Body of pancreas (tissue), 4 donors: ENCODE data around the gene GRIK2. TPM values are rescaled to one million over a fixed set of nuclear protein-coding genes. Genes with fewer than 3 reads are reported as not detected.

Experiments used
- ATAC-seq: fragments of 150-250 bp; one replicate; pipeline ENCODE4 v1.9.1; 2016
- DNase-seq, 4 donors: peaks; one replicate each; pipeline ENCODE4 v3.0.0-alpha.2; 2019
- H3K27ac ChIP-seq, 4 donors: fragments of 200-600 bp; sonication (generic); 1 replicate in 3 of 4; 2 replicates in 1 of 4; pipeline versions ENCODE4 v1.5.1 to v1.6.1; 2016 to 2019; ENCODE audit warnings: mild to moderate bottlenecking in 1 of 4, mixed read lengths in 1 of 4, moderate library complexity in 1 of 4
- H3K27me3 ChIP-seq, 2 donors: fragments of 200-600 bp; sonication (generic); one replicate each; pipeline ENCODE4 v1.6.0; 2016; ENCODE audit warnings: mild to moderate bottlenecking in 1 of 2
- H3K36me3 ChIP-seq, 2 donors: fragments of 200-600 bp; sonication (generic); replicated peaks in 1 of 2; 2 replicates each; pipeline ENCODE4 v1.5.1; 2016; ENCODE audit warnings: low read depth in 2 of 2; ENCODE audit not compliant: insufficient read depth in 1 of 2
- H3K4me1 ChIP-seq: fragments of 200-600 bp; sonication (generic); one replicate; pipeline ENCODE4 v1.6.0; 2016
- H3K4me3 ChIP-seq, 2 donors: fragments of 200-600 bp; sonication (generic); 1 replicate in 1 of 2; 2 replicates in 1 of 2; pipeline ENCODE4 v1.5.1; 2016 to 2019
- H3K9me3 ChIP-seq, 3 donors: fragments of 200-600 bp; sonication (generic); 1 replicate in 2 of 3; 2 replicates in 1 of 3; pipeline ENCODE4 v1.5.1; 2016
- CTCF ChIP-seq, 7 experiments: fragments of 450-650 bp in 4 of 7; fragments of 200-600 bp in 3 of 7; sonication (generic) in 3 of 7; IDR thresholded peaks; one replicate each; pipeline ENCODE4 v1.5.1; 2016 to 2019; ENCODE audit warnings: antibody characterized with exemption in 7 of 7
- POLR2A ChIP-seq, 3 donors: fragments of 450-650 bp; IDR thresholded peaks; one replicate each; pipeline ENCODE4 v1.6.1; 2016; ENCODE audit warnings: antibody characterized with exemption in 3 of 3, mild to moderate bottlenecking in 2 of 3
- WGBS, 2 donors: methylation state at CpG; one replicate each; pipeline ENCODE4 v1.1.5; 2017; 5-methylcytosine and 5-hydroxymethylcytosine counted together
- intact Hi-C: fragments of 100-400 bp; cut with DNase I; formaldehyde crosslinking; loops from one replicate; pipeline ENCODE4 v1.15.1; 2023
- total RNA-seq, 2 donors: library from RNA; depleted of rRNA; stranded (reverse); fragments of >200 nt; gene quantifications; one replicate each; pipeline ENCODE4 v1.1.0, GENCODE V29; 2016

GRIK2 gene
- total RNA-seq, 2 donors from 2014 or later: 0.52 to 7.9 TPM

- 23% methylated on average over 3 of the region's 3 CpGs for WGBS, 2 donors
- TF ChIP-seq CTCF (IDR thresholded peaks at IDR 0.05) (no peak), POLR2A (IDR thresholded peaks at IDR 0.05) (no peak)
- no peaks in the 10 kb centered on the region for H3K27me3 ChIP-seq
- no peak overlapping the region for H3K27ac ChIP-seq
- no peaks in the 10 kb centered on the region for H3K36me3 ChIP-seq
- H3K4me1 ChIP-seq: no peaks in the 10 kb centered on the region
- ATAC-seq (no peak), DNase-seq (no peak)
- intact Hi-C loops: no loop called here
- no peak overlapping the region for H3K4me3 ChIP-seq
- no peaks in the 10 kb centered on the region for H3K9me3 ChIP-seq
These were observed 645.5 kb downstream of the GRIK2 start for GRCh38 chr6:102038964-102039363.

- intact Hi-C loops: no loop called here
- Histone ChIP-seq H3K4me1 (no peaks in the 10 kb centered on the region), H3K27ac (no peak overlapping the region), H3K9me3 (no peaks in the 10 kb centered on the region), H3K27me3 (no peaks in the 10 kb centered on the region), H3K36me3 (no peaks in the 10 kb centered on the region), H3K4me3 (no peak overlapping the region)
- DNase-seq (no peak), ATAC-seq (no peak)
- TF ChIP-seq CTCF (IDR thresholded peaks at IDR 0.05) (no peak), POLR2A (IDR thresholded peaks at IDR 0.05) (no peak)
- WGBS, 2 donors: 49 to 55% methylated on average over 3 of the region's 3 CpGs
These were observed 645.9 kb downstream of the GRIK2 start for GRCh38 chr6:102039441-102039840.

- 77 to 78% methylated on average over 1 of the region's 1 CpG for WGBS, 2 donors
- no peaks in the 10 kb centered on the region for H3K27me3 ChIP-seq
- H3K27ac ChIP-seq: no peak overlapping the region
- DNase-seq (no peak), ATAC-seq (no peak)
- H3K9me3 ChIP-seq: no peaks in the 10 kb centered on the region
- intact Hi-C loops: no loop called here
- TF ChIP-seq POLR2A (IDR thresholded peaks at IDR 0.05) (no peak), CTCF (IDR thresholded peaks at IDR 0.05) (no peak)
- no peaks in the 10 kb centered on the region for H3K36me3 ChIP-seq
- no peaks in the 10 kb centered on the region for H3K4me1 ChIP-seq
- no peak overlapping the region for H3K4me3 ChIP-seq
These were observed 657.5 kb downstream of the GRIK2 start for GRCh38 chr6:102051001-102051400.

- no peaks in the 10 kb centered on the region for H3K36me3 ChIP-seq
- 42 to 57% methylated on average over 1 of the region's 1 CpG for WGBS, 2 donors
- H3K27ac ChIP-seq: no peak overlapping the region
- ATAC-seq: no peak
- TF ChIP-seq POLR2A (IDR thresholded peaks at IDR 0.05): no peak
- TF ChIP-seq CTCF (IDR thresholded peaks at IDR 0.05): no peak
- no peaks in the 10 kb centered on the region for H3K27me3 ChIP-seq
- H3K4me3 ChIP-seq: no peak overlapping the region
- no peaks in the 10 kb centered on the region for H3K9me3 ChIP-seq
- H3K4me1 ChIP-seq: no peaks in the 10 kb centered on the region
- DNase-seq: no peak
- intact Hi-C loops: no loop called here
These were observed 658.2 kb downstream of the GRIK2 start for GRCh38 chr6:102051720-102052119.

GRCh38 chr6:102064142-102064541, 670.6 kb downstream of the GRIK2 start:
- Histone ChIP-seq H3K36me3 (no peaks in the 10 kb centered on the region), H3K27me3 (no peaks in the 10 kb centered on the region), H3K4me1 (no peaks in the 10 kb centered on the region), H3K4me3 (no peak overlapping the region), H3K27ac (no peak overlapping the region), H3K9me3 (no peaks in the 10 kb centered on the region)
- 59 to 80% methylated on average over 1 of the region's 1 CpG for WGBS, 2 donors
- DNase-seq: no peak
- ATAC-seq: no peak
- TF ChIP-seq CTCF (IDR thresholded peaks at IDR 0.05): no peak
- TF ChIP-seq POLR2A (IDR thresholded peaks at IDR 0.05): no peak
- intact Hi-C loops: no loop called here
